Measurements from ENCODE around the gene SLC12A9.
"Not testable (repeated sequence)": the region's sequence is repeated elsewhere in the genome, so short reads cannot be mapped to it uniquely, and the experiment has no call there.

Gene SLC12A9

GRCh38 chr7:100826514-100827329 lies 25.8 kb upstream of the SLC12A9 start:
- DNase-seq, result no peak

GRCh38 chr7:100827330-100828226 lies 24.9 kb upstream of the SLC12A9 start, which contains the start of gene EPHB4:
Gene EPHB4 (minus strand): TSS chr7:100827523. CDS start chr7:100827030, 493 bp downstream.
- peak; percentile 94 for DNase-seq

- no peak for DNase-seq
These were observed 23.3 kb upstream of the SLC12A9 start for GRCh38 chr7:100829150-100829716.

GRCh38 chr7:100830396-100830795 lies 22.1 kb upstream of the SLC12A9 start:
- no peak for DNase-seq

- no peak for DNase-seq
These were observed 20.3 kb upstream of the SLC12A9 start for GRCh38 chr7:100832281-100832633.

- peak; percentile 68 for DNase-seq
These were observed 16.4 kb upstream of the SLC12A9 start for GRCh38 chr7:100835903-100836811.

- no peak for DNase-seq
These were observed 15.8 kb upstream of the SLC12A9 start for GRCh38 chr7:100836812-100837098.

GRCh38 chr7:100837099-100837836 lies 15.2 kb upstream of the SLC12A9 start:
- peak; percentile 94 for DNase-seq

- no peak for DNase-seq
These were observed 13.2 kb upstream of the SLC12A9 start for GRCh38 chr7:100839361-100839760.

- DNase-seq, result no peak
These were observed 11.9 kb upstream of the SLC12A9 start for GRCh38 chr7:100840470-100841100.

GRCh38 chr7:100847360-100847759 lies 5.2 kb upstream of the SLC12A9 start:
- DNase-seq, result no peak

GRCh38 chr7:100854146-100854895 lies 1.8 kb downstream of the SLC12A9 start:
- no peak for DNase-seq

GRCh38 chr7:100854899-100855298 lies 2.4 kb downstream of the SLC12A9 start:
- not testable (repeated sequence) for DNase-seq

- DNase-seq, result no peak
These were observed 3.0 kb downstream of the SLC12A9 start for GRCh38 chr7:100855515-100855914.

- no peak for DNase-seq
These were observed 4.4 kb downstream of the SLC12A9 start for GRCh38 chr7:100856871-100857282.

GRCh38 chr7:100859856-100860255 lies 7.3 kb downstream of the SLC12A9 start:
- no peak for DNase-seq

GRCh38 chr7:100860702-100861615 lies 8.4 kb downstream of the SLC12A9 start:
- DNase-seq, result no peak

GRCh38 chr7:100861616-100861985 lies 9.1 kb downstream of the SLC12A9 start:
- no peak for DNase-seq

- DNase-seq, result no peak
These were observed 11.0 kb downstream of the SLC12A9 start for GRCh38 chr7:100863406-100863950.

All from fibroblast of skin of scalp (primary cell).